ENCODE data around the gene MAP2K5. TPM values are rescaled to one million over a fixed set of nuclear protein-coding genes. Genes with fewer than 3 reads are reported as not detected.

MAP2K5 gene
- total RNA-seq, 2 donors from 2014 or later, result 36.2 to 37.8 TPM

DNA sequence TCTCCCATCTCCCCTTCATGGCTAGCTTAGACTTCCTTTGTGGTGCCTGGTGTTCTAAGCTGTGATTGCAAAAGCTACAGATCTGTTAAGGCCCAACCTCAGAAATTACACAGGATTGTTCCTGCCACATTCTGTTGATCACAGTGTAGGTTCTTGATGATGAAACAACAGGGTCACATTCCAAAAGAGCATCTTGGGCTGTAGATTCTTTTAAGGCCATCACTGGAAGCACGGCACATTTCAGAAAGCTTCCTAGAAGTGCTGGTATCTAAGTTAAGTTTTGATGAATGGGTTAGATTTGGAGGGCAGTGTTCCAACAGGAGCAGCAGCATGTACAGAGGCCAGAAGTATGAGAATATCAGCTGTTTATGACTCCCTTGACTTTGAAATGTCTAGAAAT, 175.3 kb downstream of the MAP2K5 start:
- Mint-ChIP-seq H3K36me3 (ENCODE audit: insufficient read depth in 2 of 2) (no peaks in the 10 kb centered on the region), H3K4me3 (no peak overlapping the region), H3K27me3 (ENCODE audit: low read depth) (no peaks in the 10 kb centered on the region), H3K4me1 (ENCODE audit: low read depth) (no peaks in the 10 kb centered on the region), H3K9me3 (peaks cover 0 to 2% of the 10 kb centered on the region in 2 donors), H3K27ac (no peak overlapping the region)
- DNase-seq, result no peak
- ATAC-seq (replicated peaks in 1 of 2), result no peak

DNA sequence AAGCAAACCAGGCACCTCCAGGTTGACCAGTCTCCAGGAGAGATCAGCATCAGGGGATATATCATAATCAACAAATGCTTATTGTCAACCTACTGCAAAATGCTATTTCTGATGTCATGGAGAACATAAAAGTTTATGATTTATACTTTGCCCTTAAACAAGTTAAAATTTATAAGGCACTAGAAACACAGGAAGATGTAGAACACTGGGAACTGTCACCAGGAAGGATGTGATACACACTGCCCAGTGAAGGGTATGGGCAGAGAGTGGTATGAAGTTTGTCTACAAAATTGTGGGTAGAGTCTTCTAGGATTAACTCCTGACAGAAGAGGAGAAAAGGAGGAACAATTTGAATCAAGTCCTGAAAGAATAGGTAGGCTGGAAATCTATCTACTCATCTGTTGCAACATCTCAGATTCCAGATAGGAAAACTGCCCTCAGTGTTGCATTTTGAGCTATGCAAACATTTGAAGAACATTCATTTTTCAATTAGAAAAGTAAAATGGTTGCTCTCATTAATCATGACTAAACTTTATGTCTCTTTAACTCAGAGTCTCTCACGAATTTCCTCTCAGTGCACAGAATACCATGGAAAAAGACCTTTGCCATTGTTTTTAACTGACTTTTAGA, 176.9 kb downstream of the MAP2K5 start:
- H3K9me3 Mint-ChIP-seq, result peaks cover 0 to 2% of the 10 kb centered on the region in 2 donors
- no peaks in the 10 kb centered on the region for H3K4me1 Mint-ChIP-seq (ENCODE audit: low read depth)
- no peak overlapping the region for H3K27ac Mint-ChIP-seq
- no peak for DNase-seq
- H3K4me3 Mint-ChIP-seq, result no peak overlapping the region
- H3K27me3 Mint-ChIP-seq (ENCODE audit: low read depth), result no peaks in the 10 kb centered on the region
- no peak for ATAC-seq (replicated peaks in 1 of 2)
- no peaks in the 10 kb centered on the region for H3K36me3 Mint-ChIP-seq (ENCODE audit: insufficient read depth in 2 of 2)

DNA sequence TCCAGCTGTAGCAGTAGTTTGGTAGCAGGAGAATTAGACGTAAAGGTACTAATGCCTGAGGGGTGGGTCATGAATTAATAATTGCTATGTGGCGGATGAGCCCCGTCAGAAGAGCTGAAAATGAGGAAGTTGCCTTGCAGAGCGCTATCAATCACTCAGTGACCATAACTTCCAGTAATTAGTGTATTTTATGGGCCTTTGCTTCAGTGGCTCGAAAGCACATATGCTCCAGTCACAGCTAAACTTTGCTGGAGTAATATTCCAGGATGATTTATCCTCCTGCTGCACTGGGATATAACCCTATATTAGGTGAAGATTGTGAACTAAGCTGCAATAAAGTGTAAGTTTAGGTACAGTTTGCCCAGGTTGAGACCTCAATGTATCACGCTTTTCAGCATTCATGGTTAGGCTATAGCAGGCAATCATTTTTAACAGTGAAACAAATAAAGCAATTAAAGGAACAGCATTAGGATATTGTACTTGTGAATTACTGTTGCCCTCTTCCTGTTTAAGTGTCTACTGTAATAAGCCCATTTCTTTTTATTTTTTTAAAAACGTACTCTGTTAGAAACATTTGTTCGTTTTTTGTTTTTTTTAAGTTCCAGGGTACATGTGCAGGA, 178.2 kb downstream of the MAP2K5 start:
- H3K4me3 Mint-ChIP-seq, result no peak overlapping the region

DNA sequence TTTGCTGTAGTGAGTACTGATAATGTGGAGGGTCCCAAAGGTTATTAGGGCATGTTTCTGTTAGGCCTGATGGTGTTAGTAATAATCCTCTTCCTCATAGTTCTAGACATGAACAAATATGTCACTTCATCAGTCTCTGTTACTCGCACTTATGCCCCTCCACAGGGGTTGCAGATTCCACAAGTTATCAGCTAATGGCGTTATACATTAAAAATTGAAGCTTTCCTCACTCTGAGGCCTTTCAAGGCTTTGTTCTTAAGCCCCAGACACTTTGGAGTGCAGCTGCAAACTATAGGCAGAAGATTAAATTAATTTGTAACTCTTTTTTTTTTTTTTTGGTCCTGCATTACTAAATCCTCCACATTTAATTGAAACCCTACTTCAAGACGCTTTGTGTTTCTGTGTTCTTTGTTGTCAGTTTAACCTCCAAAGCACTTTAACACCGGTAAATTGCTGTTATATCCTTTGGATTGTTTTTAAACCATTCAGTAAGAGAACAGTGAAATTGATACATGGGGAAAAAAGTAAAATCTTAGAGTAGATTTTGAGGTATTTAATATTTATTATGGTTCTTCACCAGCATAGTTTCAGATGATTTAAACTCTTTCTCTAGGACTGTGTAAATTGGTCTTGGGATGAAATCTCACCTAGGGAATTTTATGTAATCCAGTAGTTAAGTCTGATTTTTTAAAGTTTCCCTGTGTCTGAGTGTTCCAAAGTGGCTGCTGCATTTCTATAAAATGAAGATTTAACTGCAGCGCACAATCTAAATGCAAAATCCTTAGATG, 179.7 kb downstream of the MAP2K5 start:
- DNase-seq, result no peak
- Mint-ChIP-seq H3K9me3 (peaks cover 0 to 2% of the 10 kb centered on the region in 2 donors), H3K27ac (no peak overlapping the region), H3K27me3 (ENCODE audit: low read depth) (no peaks in the 10 kb centered on the region), H3K4me1 (ENCODE audit: low read depth) (no peaks in the 10 kb centered on the region), H3K36me3 (ENCODE audit: insufficient read depth in 2 of 2) (no peaks in the 10 kb centered on the region), H3K4me3 (no peak overlapping the region)
- ATAC-seq (replicated peaks in 1 of 2), result no peak

More for the DNA sequence above, 178.2 kb downstream of the MAP2K5 start:
- ATAC-seq (replicated peaks in 1 of 2) (no peak), DNase-seq (no peak)
- Mint-ChIP-seq H3K9me3 (peaks cover 0 to 2% of the 10 kb centered on the region in 2 donors), H3K4me1 (ENCODE audit: low read depth) (no peaks in the 10 kb centered on the region), H3K27ac (no peak overlapping the region), H3K27me3 (ENCODE audit: low read depth) (no peaks in the 10 kb centered on the region), H3K36me3 (ENCODE audit: insufficient read depth in 2 of 2) (no peaks in the 10 kb centered on the region)

DNA sequence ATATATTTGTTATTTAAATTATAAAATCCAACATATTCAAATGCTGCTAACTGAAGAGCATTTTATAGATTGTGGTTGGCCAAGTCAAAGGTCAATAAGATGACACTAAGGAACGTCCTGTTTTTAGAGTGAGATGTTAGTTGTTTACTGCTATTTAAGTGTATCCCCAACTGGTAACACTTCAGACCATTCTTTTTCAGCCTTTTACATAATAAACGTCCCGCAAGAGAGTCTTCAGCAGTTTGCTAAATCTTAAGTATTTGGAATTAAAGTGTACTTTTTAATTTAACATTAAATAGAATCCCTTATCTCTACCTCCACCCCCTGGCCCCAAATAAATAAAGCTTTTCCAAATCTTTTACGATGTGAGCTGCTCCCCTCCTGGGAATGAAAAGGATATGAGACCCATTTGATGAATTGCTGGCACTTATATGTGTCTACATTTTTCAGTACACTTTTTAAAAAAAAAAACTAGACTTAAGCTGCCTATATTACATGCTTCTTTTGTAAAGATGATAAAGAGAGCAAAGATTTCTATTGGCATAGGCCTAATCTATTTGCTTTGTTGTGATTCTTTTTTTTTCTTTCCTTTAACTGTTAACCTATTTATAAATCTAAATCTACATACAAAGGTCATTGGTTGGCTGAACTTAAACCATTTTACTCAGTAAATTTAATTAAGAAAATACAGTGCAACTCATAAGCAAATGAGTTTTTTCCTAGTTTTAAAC, 181.0 kb downstream of the MAP2K5 start:
- no peak overlapping the region for H3K4me3 Mint-ChIP-seq
- no peak for ATAC-seq (replicated peaks in 1 of 2)
- DNase-seq, result no peak
- H3K36me3 Mint-ChIP-seq (ENCODE audit: insufficient read depth in 2 of 2), result no peaks in the 10 kb centered on the region
- no peaks in the 10 kb centered on the region for H3K9me3 Mint-ChIP-seq
- H3K4me1 Mint-ChIP-seq (ENCODE audit: low read depth), result no peaks in the 10 kb centered on the region
- H3K27me3 Mint-ChIP-seq (ENCODE audit: low read depth), result no peaks in the 10 kb centered on the region
- peak overlapping the region; percentile 24 for H3K27ac Mint-ChIP-seq

DNA sequence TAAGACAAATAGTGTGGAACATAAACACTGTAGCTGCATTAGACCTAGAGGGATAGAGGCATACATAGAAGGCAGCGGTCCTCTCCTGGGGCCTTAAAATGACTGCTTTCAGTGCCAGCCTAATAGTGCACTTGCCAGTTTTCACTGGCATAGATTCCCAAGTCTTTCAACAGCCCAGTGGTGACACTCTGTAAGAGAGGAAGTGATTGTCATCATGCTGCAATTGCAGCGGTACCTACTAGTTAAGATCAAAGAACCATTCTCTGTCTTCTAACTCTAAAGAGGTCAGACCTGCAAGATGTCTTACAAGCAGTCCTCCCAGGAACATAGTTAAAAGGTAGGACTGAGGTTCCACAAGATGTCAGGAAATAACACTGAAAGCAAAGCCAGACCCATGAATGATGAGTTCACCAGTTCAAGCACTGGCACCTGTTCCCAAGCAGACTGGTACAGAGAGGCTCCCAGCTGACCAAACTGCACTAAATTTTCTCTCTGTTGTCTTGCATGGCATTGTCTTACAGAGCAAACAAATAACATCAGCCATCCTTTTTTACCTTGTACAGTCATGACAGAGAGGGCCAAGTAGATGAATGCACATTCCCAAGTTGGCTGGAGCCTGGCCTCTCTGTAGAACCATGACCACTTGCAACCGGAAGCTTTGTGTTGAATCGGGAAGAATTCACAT, 182.3 kb downstream of the MAP2K5 start:
- Mint-ChIP-seq H3K36me3 (ENCODE audit: insufficient read depth in 2 of 2) (no peaks in the 10 kb centered on the region), H3K4me1 (ENCODE audit: low read depth) (no peaks in the 10 kb centered on the region), H3K27ac (no peak overlapping the region), H3K27me3 (ENCODE audit: low read depth) (no peaks in the 10 kb centered on the region), H3K9me3 (no peaks in the 10 kb centered on the region), H3K4me3 (no peak overlapping the region)
- ATAC-seq (replicated peaks in 1 of 2) (no peak), DNase-seq (no peak)

DNA sequence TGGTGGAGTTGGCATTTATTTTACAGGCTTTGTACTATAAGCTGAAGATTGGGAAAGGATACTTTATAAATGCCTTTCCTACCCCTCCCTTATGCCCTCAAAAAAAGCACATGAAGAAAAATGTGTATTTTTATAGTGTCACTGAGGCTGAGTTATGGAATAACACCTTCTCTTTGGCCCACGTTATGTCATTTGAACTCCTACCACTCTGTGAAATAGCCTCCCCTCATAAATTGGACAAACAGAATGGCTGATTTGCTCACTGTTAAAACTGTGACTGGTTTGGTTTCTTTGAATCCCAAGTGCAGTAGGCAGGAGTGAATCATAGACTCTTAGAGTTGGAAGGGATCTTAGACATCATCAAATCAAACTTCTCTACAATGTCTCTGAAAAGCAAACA, 187.6 kb downstream of the MAP2K5 start:
- no peak overlapping the region for H3K27ac Mint-ChIP-seq
- H3K4me3 Mint-ChIP-seq, result no peak overlapping the region
- peaks cover 16% of the 10 kb centered on the region for H3K4me1 Mint-ChIP-seq (ENCODE audit: low read depth)
- ATAC-seq (replicated peaks in 1 of 2), result no peak
- no peaks in the 10 kb centered on the region for H3K9me3 Mint-ChIP-seq
- no peaks in the 10 kb centered on the region for H3K27me3 Mint-ChIP-seq (ENCODE audit: low read depth)
- DNase-seq, result no peak
- H3K36me3 Mint-ChIP-seq (ENCODE audit: insufficient read depth in 2 of 2), result no peaks in the 10 kb centered on the region

DNA sequence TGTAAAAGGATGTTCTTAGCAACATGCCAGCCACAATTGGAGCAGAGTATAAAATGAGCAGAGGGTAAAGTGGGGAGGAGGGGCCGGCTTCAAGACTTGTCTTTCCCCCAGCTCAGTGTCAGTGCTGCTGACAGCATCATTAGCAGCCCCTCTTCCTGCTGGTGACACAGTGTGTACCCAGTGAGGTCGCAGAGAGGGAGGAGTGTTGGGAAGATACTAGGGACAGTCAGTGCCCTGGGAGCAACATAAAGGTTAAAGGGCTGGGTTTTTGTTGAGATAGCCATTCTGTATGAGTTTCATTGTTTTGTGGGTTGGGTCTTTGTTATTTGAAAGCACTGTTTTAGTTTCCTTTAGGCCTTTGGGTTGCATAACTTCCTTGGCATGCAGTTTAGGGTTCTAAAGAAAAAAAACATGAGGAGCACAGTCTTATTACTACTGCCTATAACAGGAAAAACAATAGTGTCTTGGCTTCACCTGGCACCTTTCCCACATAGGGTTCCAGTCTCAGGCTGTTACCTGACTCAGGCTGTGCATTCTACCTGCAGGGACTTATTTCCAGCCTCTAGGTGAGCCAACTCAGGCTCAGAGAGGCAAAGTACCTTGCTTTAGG, 188.7 kb downstream of the MAP2K5 start:
- no peaks in the 10 kb centered on the region for H3K9me3 Mint-ChIP-seq
- DNase-seq (no peak), ATAC-seq (replicated peaks in 1 of 2) (no peak)
- no peak overlapping the region for H3K4me3 Mint-ChIP-seq
- H3K27me3 Mint-ChIP-seq (ENCODE audit: low read depth), result no peaks in the 10 kb centered on the region
- no peak overlapping the region for H3K27ac Mint-ChIP-seq
- H3K4me1 Mint-ChIP-seq (ENCODE audit: low read depth), result peaks cover 26% of the 10 kb centered on the region
- H3K36me3 Mint-ChIP-seq (ENCODE audit: insufficient read depth in 2 of 2), result no peaks in the 10 kb centered on the region

DNA sequence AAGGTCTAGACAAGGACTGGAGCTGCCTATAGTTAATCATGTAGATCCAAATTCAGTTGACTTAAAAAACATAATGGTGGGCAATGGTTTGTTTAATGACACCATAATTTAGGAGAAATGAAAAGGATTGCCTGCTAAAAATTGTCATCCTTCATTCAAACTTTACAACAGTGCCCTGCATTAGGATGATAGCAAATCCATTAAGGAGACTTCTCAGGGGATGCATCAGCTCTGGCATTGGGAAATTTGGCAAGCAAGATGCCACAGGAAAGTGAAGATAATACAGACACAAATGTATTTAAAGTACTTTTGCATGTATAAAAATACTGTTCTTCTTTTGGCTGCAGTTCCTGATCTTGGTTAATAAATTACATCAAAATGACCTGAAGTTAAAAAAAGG, 189.7 kb downstream of the MAP2K5 start:
- Mint-ChIP-seq H3K27ac (no peak overlapping the region), H3K36me3 (ENCODE audit: insufficient read depth in 2 of 2) (no peaks in the 10 kb centered on the region), H3K27me3 (ENCODE audit: low read depth) (no peaks in the 10 kb centered on the region), H3K4me3 (no peak overlapping the region), H3K9me3 (no peaks in the 10 kb centered on the region), H3K4me1 (ENCODE audit: low read depth) (peaks cover 32% of the 10 kb centered on the region)
- DNase-seq, result no peak
- ATAC-seq (replicated peaks in 1 of 2), result no peak

DNA sequence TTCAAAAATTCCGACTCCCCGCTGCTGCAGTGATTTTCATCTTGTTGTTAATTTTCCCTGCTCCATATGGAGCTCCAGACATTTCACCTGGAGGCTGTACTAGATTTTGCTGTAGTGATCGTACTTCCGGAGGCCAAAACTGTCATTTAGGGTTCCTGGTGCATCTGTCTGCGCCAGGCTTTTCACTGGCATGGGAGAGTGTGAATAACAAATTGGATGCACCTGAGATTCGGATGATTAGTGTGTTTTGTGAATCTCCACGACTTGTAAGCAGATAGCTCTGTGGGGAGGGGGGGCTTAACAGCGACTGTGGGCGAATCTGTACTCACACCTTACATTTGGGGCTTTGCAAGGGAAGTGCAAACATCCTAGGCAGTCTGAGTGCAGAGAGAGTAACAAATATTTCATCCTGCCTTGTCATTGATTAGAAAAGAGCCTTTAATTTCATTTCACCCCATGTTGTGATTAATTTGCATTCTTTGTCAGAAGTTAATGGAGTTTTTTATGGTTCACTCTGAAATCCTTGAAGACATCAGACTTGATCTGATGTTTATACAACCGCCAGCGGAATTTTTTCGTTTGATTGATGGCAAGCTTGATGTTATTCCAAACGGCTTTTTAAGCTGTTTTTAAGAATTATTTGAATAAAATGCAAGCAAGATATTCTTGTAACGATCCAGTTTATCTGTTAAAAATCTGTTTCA, 190.3 kb downstream of the MAP2K5 start:
- Mint-ChIP-seq H3K4me3 (no peak overlapping the region), H3K27ac (no peak overlapping the region), H3K9me3 (no peaks in the 10 kb centered on the region), H3K27me3 (ENCODE audit: low read depth) (no peaks in the 10 kb centered on the region), H3K4me1 (ENCODE audit: low read depth) (peaks cover 32% of the 10 kb centered on the region), H3K36me3 (ENCODE audit: insufficient read depth in 2 of 2) (no peaks in the 10 kb centered on the region)
- no peak for ATAC-seq (replicated peaks in 1 of 2)
- no peak for DNase-seq

DNA sequence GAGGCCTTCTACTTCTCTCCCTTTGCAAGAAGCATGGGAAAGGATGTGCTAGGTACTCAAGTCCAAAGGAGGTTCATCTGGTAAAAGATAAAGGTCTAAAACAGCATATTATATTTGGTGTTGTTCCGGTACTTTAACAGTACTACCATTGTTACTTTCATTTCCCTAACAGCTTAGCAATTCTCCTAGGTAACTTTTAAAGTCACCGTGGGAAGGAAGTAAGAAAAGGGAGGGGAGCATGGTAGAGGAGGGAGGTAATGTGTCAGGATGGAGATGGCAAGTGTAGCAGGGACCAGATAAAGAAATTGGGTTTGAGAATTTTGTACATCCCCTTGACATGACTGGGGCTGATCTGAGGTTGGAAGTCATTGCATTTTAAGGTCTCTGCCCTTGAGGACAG, 193.4 kb downstream of the MAP2K5 start:
- no peak overlapping the region for H3K4me3 Mint-ChIP-seq
- no peaks in the 10 kb centered on the region for H3K9me3 Mint-ChIP-seq
- H3K27me3 Mint-ChIP-seq (ENCODE audit: low read depth), result no peaks in the 10 kb centered on the region
- H3K4me1 Mint-ChIP-seq (ENCODE audit: low read depth), result peaks cover 29% of the 10 kb centered on the region
- H3K27ac Mint-ChIP-seq, result no peak overlapping the region
- DNase-seq (no peak), ATAC-seq (replicated peaks in 1 of 2) (no peak)
- H3K36me3 Mint-ChIP-seq (ENCODE audit: insufficient read depth in 2 of 2), result no peaks in the 10 kb centered on the region

DNA sequence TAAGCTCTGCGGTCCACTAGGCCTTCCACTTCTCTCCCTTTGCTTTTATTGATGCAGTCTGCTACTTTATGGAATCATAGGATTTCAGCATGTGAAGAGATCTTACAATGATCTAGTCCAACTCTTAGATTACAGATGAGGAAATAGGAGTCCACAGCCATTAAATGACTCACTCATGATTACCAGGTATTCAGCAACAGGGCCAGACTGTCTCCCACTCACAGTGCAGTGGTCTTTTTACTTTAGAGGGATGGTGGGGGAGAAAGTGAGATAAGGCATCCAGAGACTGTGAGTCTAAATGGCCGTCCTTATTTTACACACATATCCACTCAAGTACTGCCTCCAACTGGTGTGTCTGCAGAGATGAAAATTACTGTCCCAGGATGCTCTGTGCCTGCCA, 194.3 kb downstream of the MAP2K5 start:
- Mint-ChIP-seq H3K27me3 (ENCODE audit: low read depth) (no peaks in the 10 kb centered on the region), H3K4me1 (ENCODE audit: low read depth) (peaks cover 34% of the 10 kb centered on the region), H3K9me3 (no peaks in the 10 kb centered on the region), H3K36me3 (ENCODE audit: insufficient read depth in 2 of 2) (no peaks in the 10 kb centered on the region), H3K4me3 (no peak overlapping the region), H3K27ac (no peak overlapping the region)
- DNase-seq, result no peak
- ATAC-seq (replicated peaks in 1 of 2), result no peak

Measured in activated T-cell treated with anti-CD3 and anti-CD28 coated beads, Interleukin-2, amount 50 U/mL, for 72 hours (primary cell).